ENCODE data around the gene CRYZL1. TPM values are rescaled to one million over a fixed set of nuclear protein-coding genes. Genes with fewer than 3 reads are reported as not detected.
A peak's percentile ranks its signal among the peaks of the same experiment; 100 is the strongest.

CRYZL1 gene
- total and polyA plus RNA-seq, 10 donors = 21.7 to 54.9 (median 33.6) TPM

DNA sequence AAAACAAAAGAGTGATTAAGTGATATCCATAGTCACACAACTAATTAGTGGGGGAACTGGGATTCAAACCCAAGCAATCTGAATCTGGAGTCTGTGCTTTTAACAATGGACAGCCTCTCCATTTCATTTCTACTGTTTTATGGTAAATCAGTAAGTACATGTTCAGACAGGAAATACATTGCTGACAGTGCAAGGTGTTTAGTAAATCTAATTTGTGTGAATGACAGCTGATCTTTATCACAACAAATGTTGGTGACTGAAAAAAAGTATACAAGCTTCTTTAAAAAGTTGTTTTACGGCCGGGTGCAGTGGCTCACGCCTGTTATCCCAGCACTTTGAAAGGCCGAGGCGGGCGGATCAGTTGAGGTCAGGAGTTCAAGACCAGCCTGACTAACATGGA, 73.6 kb downstream of the CRYZL1 start:
- H3K27ac ChIP-seq = peak overlapping the region in 1 of 8 donors; percentile 32
- intact Hi-C loops (cut with DNase I; ENCODE audit: low total_unique reads) = no loop called here
- no peaks in the 10 kb centered on the region for H3K9me3 ChIP-seq
- H3K36me3 ChIP-seq = peaks cover 0 to 97% (median 66%) of the 10 kb centered on the region in 6 donors
- peaks cover 0 to 58% (median 18%) of the 10 kb centered on the region in 6 donors for H3K4me1 ChIP-seq
- H3K27me3 ChIP-seq (replicated peaks in 1 of 7) = no peaks in the 10 kb centered on the region
- no peak for TF ChIP-seq POLR2A (IDR thresholded peaks at IDR 0.05)
- no peak for TF ChIP-seq CTCF (IDR thresholded peaks at IDR 0.05 in 8 of 11, conservative IDR thresholded peaks at IDR 0.05 in 3 of 11)
- TF ChIP-seq POLR2AphosphoS5 (IDR thresholded peaks at IDR 0.05) = no peak
- 52 to 82% (median 69%) methylated on average over 6 of the region's 6 CpGs for WGBS, 5 donors
- no peak overlapping the region for H3K4me3 ChIP-seq
- no peak for DNase-seq

GRCh38 chr21:33566514-33566913, 75.0 kb downstream of the CRYZL1 start:
- intact Hi-C loops (cut with DNase I; ENCODE audit: low total_unique reads) = no loop called here
- DNase-seq = no peak

DNA sequence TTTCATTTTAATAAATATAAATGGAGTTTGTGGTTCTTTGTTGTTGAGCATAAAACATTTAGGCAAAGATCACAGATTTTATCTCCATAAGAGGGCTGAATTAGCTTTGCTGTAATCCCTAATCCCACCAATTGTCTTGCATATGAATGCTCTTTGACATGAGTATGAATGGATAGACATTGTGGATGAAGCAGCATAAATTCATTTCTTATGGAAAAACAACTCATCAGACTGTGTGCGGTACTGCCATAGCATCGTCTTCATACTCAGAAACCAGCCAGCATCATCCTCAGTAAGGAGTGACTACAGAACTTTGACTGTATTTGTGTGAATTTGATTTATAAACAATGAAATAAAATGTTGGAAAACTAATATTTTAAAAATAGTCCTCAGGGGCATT, 79.2 kb downstream of the CRYZL1 start:
- no peaks in the 10 kb centered on the region for H3K9me3 ChIP-seq
- DNase-seq = no peak
- H3K27ac ChIP-seq = no peak overlapping the region
- H3K4me1 ChIP-seq = peaks cover 0 to 60% (median 19%) of the 10 kb centered on the region in 6 donors
- H3K27me3 ChIP-seq (replicated peaks in 1 of 7) = no peaks in the 10 kb centered on the region
- H3K4me3 ChIP-seq = no peak overlapping the region
- TF ChIP-seq POLR2A (IDR thresholded peaks at IDR 0.05) (no peak), POLR2AphosphoS5 (IDR thresholded peaks at IDR 0.05) (no peak), CTCF (IDR thresholded peaks at IDR 0.05 in 8 of 11, conservative IDR thresholded peaks at IDR 0.05 in 3 of 11) (no peak)
- WGBS, 5 donors = 95 to 100% (median 95%) methylated on average over 2 of the region's 2 CpGs
- peaks cover 2 to 97% (median 78%) of the 10 kb centered on the region in 6 donors for H3K36me3 ChIP-seq
- intact Hi-C loops (cut with DNase I; ENCODE audit: low total_unique reads) = no loop called here

More at GRCh38 chr21:33566514-33566913, 75.0 kb downstream of the CRYZL1 start:
- Histone ChIP-seq H3K4me1 (peaks cover 0 to 61% (median 23%) of the 10 kb centered on the region in 6 donors), H3K27me3 (replicated peaks in 1 of 7) (no peaks in the 10 kb centered on the region), H3K9me3 (no peaks in the 10 kb centered on the region), H3K4me3 (no peak overlapping the region), H3K36me3 (peaks cover 0 to 97% (median 68%) of the 10 kb centered on the region in 6 donors), H3K27ac (no peak overlapping the region)
- 83 to 96% (median 92%) methylated on average over 2 of the region's 2 CpGs for WGBS, 5 donors
- no peak for TF ChIP-seq POLR2AphosphoS5 (IDR thresholded peaks at IDR 0.05)
- TF ChIP-seq POLR2A (IDR thresholded peaks at IDR 0.05) = no peak
- no peak for TF ChIP-seq CTCF (IDR thresholded peaks at IDR 0.05 in 8 of 11, conservative IDR thresholded peaks at IDR 0.05 in 3 of 11)

DNA sequence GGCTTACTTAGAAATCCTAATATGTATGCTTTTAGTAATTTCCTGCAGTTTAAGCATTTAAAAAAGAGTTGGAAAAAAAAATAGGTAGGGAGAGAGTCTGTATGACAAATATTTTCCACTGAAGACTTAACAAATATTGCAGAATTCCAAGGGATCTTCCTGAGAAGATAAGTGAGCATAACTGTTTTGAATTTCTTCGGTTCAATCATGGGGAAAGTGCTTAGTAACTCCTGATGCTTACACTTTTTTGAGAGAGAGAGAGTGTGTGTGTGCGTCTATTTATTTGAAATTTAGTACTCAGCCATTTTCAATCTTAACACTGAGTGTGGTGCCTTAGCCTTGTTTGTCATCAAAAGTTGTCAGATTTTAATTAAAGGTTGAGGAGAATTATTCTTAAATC, 80.2 kb downstream of the CRYZL1 start:
- Histone ChIP-seq H3K27me3 (replicated peaks in 1 of 7) (no peaks in the 10 kb centered on the region), H3K4me3 (no peak overlapping the region), H3K27ac (no peak overlapping the region), H3K9me3 (no peaks in the 10 kb centered on the region), H3K4me1 (peaks cover 0 to 68% (median 21%) of the 10 kb centered on the region in 6 donors), H3K36me3 (peaks cover 5 to 98% (median 79%) of the 10 kb centered on the region in 6 donors)
- intact Hi-C loops (cut with DNase I; ENCODE audit: low total_unique reads) = no loop called here
- 80 to 93% (median 91%) methylated on average over 2 of the region's 2 CpGs for WGBS, 5 donors
- no peak for DNase-seq
- TF ChIP-seq POLR2AphosphoS5 (IDR thresholded peaks at IDR 0.05) (no peak), POLR2A (IDR thresholded peaks at IDR 0.05) (no peak), CTCF (IDR thresholded peaks at IDR 0.05 in 8 of 11, conservative IDR thresholded peaks at IDR 0.05 in 3 of 11) (no peak)

All from spleen (tissue), 11 donors.